Spinal cord (tissue), 10 donors: ENCODE data around the gene ADRA2C. TPM values are rescaled to one million over a fixed set of nuclear protein-coding genes. Genes with fewer than 3 reads are reported as not detected.
A peak's percentile ranks its signal among the peaks of the same experiment; 100 is the strongest.

ENCODE experiments used
- DNase-seq, 6 donors: peaks; one replicate each; pipeline versions ENCODE4 v3.0.0 to v3.0.0-alpha.2; 2013 to 2015; ENCODE audit warnings: low spot score in 6 of 6, low read depth in 4 of 6
- H3K27ac ChIP-seq: one replicate; pipeline ENCODE4 v1.5.1; 2013; ENCODE audit warnings: low read depth, low read length, control low read depth
- H3K27me3 ChIP-seq: one replicate; pipeline ENCODE4 v1.6.1; 2013; ENCODE audit warnings: low read length; ENCODE audit not compliant: control insufficient read depth, insufficient read depth
- H3K36me3 ChIP-seq: one replicate; pipeline ENCODE4 v1.6.1; 2013; ENCODE audit warnings: low read length; ENCODE audit not compliant: control insufficient read depth, insufficient read depth
- H3K4me1 ChIP-seq: one replicate; pipeline ENCODE4 v1.6.1; 2013; ENCODE audit warnings: low read length; ENCODE audit not compliant: control insufficient read depth, insufficient read depth
- H3K4me3 ChIP-seq: one replicate; pipeline ENCODE4 v1.5.1; 2013; ENCODE audit warnings: low read depth, low read length, control low read depth
- H3K9me3 ChIP-seq: one replicate; pipeline ENCODE4 v1.6.1; 2013; ENCODE audit warnings: low read length; ENCODE audit not compliant: control insufficient read depth, insufficient read depth
- WGBS: methylation state at CpG from one replicate; pipeline ENCODE4 v1.1.5; 2013; ENCODE audit warnings: missing lambda C conversion rate; ENCODE audit not compliant: insufficient coverage; 5-methylcytosine and 5-hydroxymethylcytosine counted together
- polyA plus RNA-seq, 2 donors: library from polyadenylated mRNA; unstranded; fragments of 120-200 nt; gene quantifications; one replicate each; pipeline ENCODE4 v1.2.1, GENCODE V29; 2013; ENCODE audit not compliant: insufficient read length in 2 of 2
- total RNA-seq, 2 donors: library from RNA; depleted of rRNA in 1 of 2; stranded (reverse); fragments of 120-200 nt in 1 of 2; fragments of >200 nt in 1 of 2; gene quantifications; one replicate each; pipeline versions ENCODE4 v1.2.3 to v1.2.4, GENCODE V29; 2013 to 2014
- donor health status: healthy.

Gene ADRA2C
- total and polyA plus RNA-seq, 4 donors, result 2.3 to 7.5 (median 4.5) TPM

GRCh38 chr4:3722446-3723231 lies 43.5 kb upstream of the ADRA2C start:
- H3K27me3 ChIP-seq, result peaks cover 38% of the 10 kb centered on the region
- 84% methylated on average over 8 of the region's 11 CpGs for WGBS
- H3K4me1 ChIP-seq, result peaks cover 45% of the 10 kb centered on the region
- peaks cover 2% of the 10 kb centered on the region for H3K9me3 ChIP-seq
- H3K36me3 ChIP-seq, result no peaks in the 10 kb centered on the region
- no peak overlapping the region for H3K4me3 ChIP-seq
- no peak for DNase-seq
- H3K27ac ChIP-seq, result no peak overlapping the region

- 78% methylated on average over 9 of the region's 9 CpGs for WGBS
- H3K9me3 ChIP-seq, result peaks cover 2% of the 10 kb centered on the region
- no peak overlapping the region for H3K4me3 ChIP-seq
- no peaks in the 10 kb centered on the region for H3K36me3 ChIP-seq
- peaks cover 48% of the 10 kb centered on the region for H3K4me1 ChIP-seq
- no peak overlapping the region for H3K27ac ChIP-seq
- no peak for DNase-seq
- peaks cover 38% of the 10 kb centered on the region for H3K27me3 ChIP-seq
These were observed 42.9 kb upstream of the ADRA2C start for GRCh38 chr4:3723232-3723642.

GRCh38 chr4:3724319-3725231 lies 41.6 kb upstream of the ADRA2C start:
- peak in 1 of 6 donors; percentile 45 for DNase-seq
- H3K27me3 ChIP-seq, result peaks cover 38% of the 10 kb centered on the region
- H3K36me3 ChIP-seq, result no peaks in the 10 kb centered on the region
- WGBS, result 5% methylated on average over 44 of the region's 44 CpGs
- no peak overlapping the region for H3K4me3 ChIP-seq
- H3K4me1 ChIP-seq, result peaks cover 49% of the 10 kb centered on the region
- H3K9me3 ChIP-seq, result no peaks in the 10 kb centered on the region
- no peak overlapping the region for H3K27ac ChIP-seq

GRCh38 chr4:3725936-3726870 lies 40.0 kb upstream of the ADRA2C start:
- 42% methylated on average over 9 of the region's 10 CpGs for WGBS
- H3K36me3 ChIP-seq, result no peaks in the 10 kb centered on the region
- peaks cover 38% of the 10 kb centered on the region for H3K27me3 ChIP-seq
- no peak overlapping the region for H3K4me3 ChIP-seq
- peaks cover 41% of the 10 kb centered on the region for H3K4me1 ChIP-seq
- DNase-seq, result no peak
- H3K27ac ChIP-seq, result no peak overlapping the region
- no peaks in the 10 kb centered on the region for H3K9me3 ChIP-seq

GRCh38 chr4:3727847-3728469 lies 38.2 kb upstream of the ADRA2C start:
- Histone ChIP-seq H3K4me1 (peaks cover 43% of the 10 kb centered on the region), H3K27me3 (peaks cover 35% of the 10 kb centered on the region), H3K4me3 (no peak overlapping the region), H3K9me3 (no peaks in the 10 kb centered on the region), H3K27ac (no peak overlapping the region), H3K36me3 (no peaks in the 10 kb centered on the region)
- 56% methylated on average over 10 of the region's 16 CpGs for WGBS
- DNase-seq, result no peak

- Histone ChIP-seq H3K27ac (no peak overlapping the region), H3K27me3 (peaks cover 24% of the 10 kb centered on the region), H3K9me3 (no peaks in the 10 kb centered on the region), H3K4me1 (peaks cover 31% of the 10 kb centered on the region), H3K36me3 (no peaks in the 10 kb centered on the region), H3K4me3 (no peak overlapping the region)
- peak in 2 of 6 donors; percentile 53 to 63 for DNase-seq
- 61% methylated on average over 11 of the region's 11 CpGs for WGBS
These were observed 36.9 kb upstream of the ADRA2C start for GRCh38 chr4:3729188-3729881.

- Histone ChIP-seq H3K27ac (no peak overlapping the region), H3K4me1 (peaks cover 26% of the 10 kb centered on the region), H3K4me3 (no peak overlapping the region), H3K9me3 (no peaks in the 10 kb centered on the region), H3K36me3 (no peaks in the 10 kb centered on the region), H3K27me3 (peaks cover 18% of the 10 kb centered on the region)
- 64% methylated on average over 3 of the region's 5 CpGs for WGBS
- DNase-seq, result no peak
These were observed 36.3 kb upstream of the ADRA2C start for GRCh38 chr4:3729882-3730226.

GRCh38 chr4:3730422-3731190 lies 35.6 kb upstream of the ADRA2C start:
- H3K27ac ChIP-seq, result no peak overlapping the region
- no peaks in the 10 kb centered on the region for H3K36me3 ChIP-seq
- no peak for DNase-seq
- H3K27me3 ChIP-seq, result peaks cover 11% of the 10 kb centered on the region
- WGBS, result 44% methylated on average over 2 of the region's 17 CpGs
- H3K9me3 ChIP-seq, result no peaks in the 10 kb centered on the region
- peaks cover 19% of the 10 kb centered on the region for H3K4me1 ChIP-seq
- H3K4me3 ChIP-seq, result no peak overlapping the region
